HUES64 (cell line): ENCODE data around the gene CPE.
A peak's percentile ranks its signal among the peaks of the same experiment; 100 is the strongest.
"Not testable (repeated sequence)": the region's sequence is repeated elsewhere in the genome, so short reads cannot be mapped to it uniquely, and the experiment has no call there.

Experiments
- H3K27ac ChIP-seq: 2 replicates; pipeline ENCODE4 v1.7.0; 2013; ENCODE audit warnings: low read depth, low read length, inconsistent platforms
- H3K27me3 ChIP-seq: 2 replicates; pipeline ENCODE4 v1.6.1; 2013; ENCODE audit warnings: mild to moderate bottlenecking, low read length; ENCODE audit not compliant: insufficient read depth
- H3K36me3 ChIP-seq: 2 replicates; pipeline ENCODE4 v1.6.1; 2013; ENCODE audit warnings: mild to moderate bottlenecking, low read length; ENCODE audit not compliant: insufficient read depth
- H3K4me1 ChIP-seq: 2 replicates; pipeline ENCODE4 v1.6.1; 2013; ENCODE audit warnings: mild to moderate bottlenecking, low read length, moderate library complexity; ENCODE audit not compliant: insufficient read depth
- H3K4me3 ChIP-seq: 2 replicates; pipeline ENCODE4 v1.5.1; 2013; ENCODE audit warnings: mild to moderate bottlenecking, low read length, moderate library complexity
- H3K9ac ChIP-seq: 2 replicates; pipeline ENCODE4 v1.6.1; 2013; ENCODE audit warnings: mild to moderate bottlenecking, low read depth, low read length
- H3K9me3 ChIP-seq: 2 replicates; pipeline ENCODE4 v1.6.1; 2013; ENCODE audit warnings: low read depth, low read length; ENCODE audit not compliant: insufficient read depth
- WGBS: fragments of 150-250, 120-280 bp; methylation state at CpG from one replicate; pipeline ENCODE4 v1.1.7; 2013; ENCODE audit warnings: missing lambda C conversion rate; 5-methylcytosine and 5-hydroxymethylcytosine counted together

The CPE gene

DNA sequence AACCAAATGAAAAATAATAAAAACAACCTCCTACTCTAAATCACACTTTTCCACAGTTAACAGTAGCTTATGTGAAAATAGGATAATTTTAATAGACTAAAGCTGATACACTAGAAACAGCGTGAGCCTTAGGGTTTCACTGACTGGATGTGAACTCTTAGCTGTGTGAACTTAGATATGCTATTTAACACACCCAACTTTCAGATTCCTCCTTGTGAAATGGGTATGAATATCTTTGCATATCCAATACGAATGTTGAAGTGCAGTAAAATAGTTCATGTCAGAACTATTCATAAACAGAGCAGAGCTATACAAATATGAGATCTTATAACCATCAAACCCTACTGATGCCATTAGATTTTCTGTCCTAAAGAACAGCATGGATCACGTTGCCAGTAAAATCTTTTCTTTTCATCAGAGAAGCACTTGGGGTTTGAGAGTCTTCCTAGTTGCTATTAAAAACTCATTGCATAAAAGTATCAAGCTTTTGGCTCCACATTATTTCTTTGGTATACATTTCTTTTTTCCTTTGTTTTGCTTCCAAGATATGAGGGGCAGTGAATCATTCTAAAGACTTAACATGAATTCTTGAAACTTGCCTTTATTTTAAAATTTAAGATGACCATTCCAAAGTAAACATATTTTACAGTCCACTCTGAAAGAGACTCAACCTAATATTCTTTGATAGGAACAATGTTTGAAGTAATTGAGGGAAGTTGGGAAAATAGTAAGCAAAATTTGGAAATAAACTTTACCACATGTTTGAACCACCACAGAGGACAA, 102.4 kb downstream of the CPE start:
- no peaks in the 10 kb centered on the region; the same call in 1 of the 2 replicates for H3K36me3 ChIP-seq
- WGBS = 92% methylated on average over 1 of the region's 3 CpGs
- H3K27ac ChIP-seq = no peak overlapping the region
- H3K9me3 ChIP-seq = peaks cover 5% of the 10 kb centered on the region; the same call in 1 of the 2 replicates
- no peak overlapping the region for H3K9ac ChIP-seq
- no peak overlapping the region for H3K4me3 ChIP-seq
- no peaks in the 10 kb centered on the region for H3K4me1 ChIP-seq
- H3K27me3 ChIP-seq = no peaks in the 10 kb centered on the region

DNA sequence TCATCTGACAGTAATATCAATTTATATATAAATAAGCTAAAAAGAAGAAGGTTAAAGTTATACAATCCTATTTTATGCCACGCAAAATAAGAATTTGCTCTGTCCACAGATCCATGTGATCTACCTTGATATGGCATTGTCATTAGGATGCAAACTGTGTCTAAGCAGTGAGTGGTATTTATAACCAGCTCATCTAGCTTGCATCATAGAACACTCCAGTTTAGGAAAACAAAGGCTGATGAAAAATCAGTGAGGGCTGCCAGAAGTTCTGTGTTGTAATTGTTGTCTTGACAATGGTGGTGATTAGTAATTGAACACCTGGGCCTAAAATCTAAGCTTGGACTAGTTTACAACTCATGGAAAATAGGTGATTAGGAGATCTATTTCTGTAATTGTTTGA, 111.0 kb downstream of the CPE start:
- H3K9ac ChIP-seq = no peak overlapping the region
- H3K9me3 ChIP-seq = no peaks in the 10 kb centered on the region
- no peaks in the 10 kb centered on the region for H3K36me3 ChIP-seq
- H3K27me3 ChIP-seq = 0 out of 2 replicates have a peak, but pooled peaks cover 4% of the 10 kb centered on the region
- no peak overlapping the region for H3K4me3 ChIP-seq
- 100% methylated on average over 1 of the region's 1 CpG for WGBS
- no peak overlapping the region for H3K27ac ChIP-seq
- no peaks in the 10 kb centered on the region; the same call in 1 of the 2 replicates for H3K4me1 ChIP-seq

DNA sequence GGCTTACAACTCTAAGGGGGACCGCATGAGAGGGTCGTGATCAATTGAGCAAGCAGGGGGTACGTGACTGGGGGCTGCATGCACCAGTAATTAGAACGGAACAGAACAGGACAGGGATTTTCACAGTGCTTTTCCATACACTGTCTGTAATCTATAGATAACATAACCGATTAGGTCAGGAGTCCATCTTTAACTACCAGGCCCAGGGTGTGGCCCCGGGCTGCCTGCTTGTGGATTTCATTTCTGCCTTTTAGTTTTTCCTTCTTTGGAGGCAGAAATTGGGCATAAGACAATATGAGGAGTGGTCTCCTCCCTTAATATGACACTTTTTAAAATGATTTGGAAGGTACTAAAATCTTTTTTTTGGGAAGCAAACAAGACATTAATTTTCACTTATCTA, 113.8 kb downstream of the CPE start:
- H3K27me3 ChIP-seq, H3K27ac ChIP-seq, H3K9ac ChIP-seq, H3K4me1 ChIP-seq, H3K9me3 ChIP-seq, H3K4me3 ChIP-seq, H3K36me3 ChIP-seq: not testable (repeated sequence)
- 75% methylated on average over 6 of the region's 6 CpGs for WGBS

DNA sequence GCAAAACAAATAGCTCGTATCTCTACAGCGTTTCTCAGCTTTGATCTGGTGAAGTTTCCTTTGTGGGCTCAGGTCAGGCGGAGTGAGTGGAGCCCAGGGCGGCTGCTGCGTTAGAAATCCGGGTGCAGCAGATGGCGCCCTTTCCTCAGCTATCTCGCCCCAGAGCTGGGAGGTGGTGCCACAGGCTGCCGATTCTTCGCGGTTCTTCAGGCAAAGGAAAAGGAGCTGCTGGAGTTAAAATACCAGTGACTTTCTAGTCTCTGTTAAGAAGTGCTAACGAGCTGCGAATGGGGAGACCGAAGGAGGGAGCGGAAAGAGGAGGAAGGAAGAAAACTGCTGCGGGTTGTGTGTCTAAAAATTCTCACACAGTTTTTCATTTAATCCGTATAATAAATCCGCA, 114.6 kb downstream of the CPE start:
- WGBS = 8% methylated on average over 17 of the region's 18 CpGs
- Histone ChIP-seq H3K27me3 (0 out of 2 replicates have a peak, but pooled peaks cover 4% of the 10 kb centered on the region), H3K9ac (no peak overlapping the region), H3K36me3 (no peaks in the 10 kb centered on the region), H3K9me3 (no peaks in the 10 kb centered on the region), H3K4me1 (no peaks in the 10 kb centered on the region; the same call in 1 of the 2 replicates), H3K4me3 (peak overlapping the region; percentile 23; the same call in 1 of the 2 replicates), H3K27ac (no peak overlapping the region)

DNA sequence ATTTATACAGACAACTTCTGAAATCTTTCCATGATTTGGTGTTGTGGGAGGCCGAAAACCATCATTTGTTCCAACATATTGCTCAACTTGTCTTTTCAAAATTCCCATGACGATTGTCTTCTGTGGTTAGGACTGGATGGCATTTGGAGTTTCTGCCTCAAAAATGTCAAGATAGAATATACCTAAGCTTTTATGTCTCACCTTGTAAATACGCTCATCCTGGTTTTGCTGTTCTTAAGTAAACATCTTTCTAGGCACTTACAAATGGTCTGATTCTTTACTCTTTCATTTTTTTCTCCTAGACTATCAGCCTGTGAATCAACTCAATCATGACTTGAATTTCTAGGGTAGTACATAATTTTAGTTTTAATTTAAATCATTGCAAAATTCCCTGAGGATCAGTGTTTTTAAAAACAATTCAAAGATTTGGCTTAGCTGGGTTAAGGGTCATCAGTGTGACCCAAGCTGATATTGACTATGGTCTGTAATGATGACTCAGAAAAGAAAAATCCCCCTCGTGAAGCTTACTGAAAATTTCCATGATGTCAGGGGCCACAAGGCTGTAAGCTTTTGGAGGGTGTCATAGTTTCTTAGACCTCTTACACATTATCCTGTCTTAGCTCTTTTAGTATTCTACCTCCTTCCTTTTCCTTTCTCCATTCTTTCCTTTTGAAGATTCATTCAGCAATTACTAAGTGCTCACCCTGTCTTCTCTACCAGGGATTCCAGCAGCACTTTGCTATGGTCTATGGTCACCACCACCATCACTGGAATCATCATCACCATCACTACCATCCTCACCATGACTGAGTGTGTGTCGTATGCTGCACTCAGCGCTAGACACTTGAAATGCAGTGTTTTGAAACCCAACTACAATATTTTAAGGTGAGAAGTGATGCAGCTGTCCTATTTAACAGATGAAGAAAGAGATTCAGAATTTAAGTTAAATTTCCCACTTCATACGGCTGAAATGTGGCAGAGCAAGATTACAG, 124.4 kb downstream of the CPE start:
- H3K27ac ChIP-seq = no peak overlapping the region
- WGBS = 90% methylated on average over 6 of the region's 7 CpGs
- H3K9me3 ChIP-seq = no peaks in the 10 kb centered on the region

DNA sequence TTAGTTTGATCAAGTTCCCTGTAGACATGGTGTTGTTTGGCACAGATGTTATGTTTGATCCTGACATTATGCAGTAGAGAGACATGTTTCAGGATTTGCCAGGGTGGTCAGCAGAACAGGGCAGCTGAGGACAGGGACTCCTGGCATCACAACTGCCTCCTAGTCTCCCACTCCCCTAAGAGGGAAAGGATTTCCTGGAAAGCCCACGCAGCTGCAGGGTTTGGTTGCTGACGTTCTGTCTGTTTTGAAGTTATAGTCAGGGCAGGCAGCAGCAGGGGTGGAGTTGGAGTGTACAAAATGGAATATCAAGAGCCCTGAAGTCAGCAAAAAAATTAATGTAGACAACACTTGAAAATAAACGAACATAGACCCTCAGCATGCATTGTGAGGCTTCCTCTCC, 125.4 kb downstream of the CPE start:
- Histone ChIP-seq H3K9me3 (no peaks in the 10 kb centered on the region), H3K4me3 (no peak overlapping the region), H3K36me3 (no peaks in the 10 kb centered on the region; the same call in 1 of the 2 replicates), H3K4me1 (no peaks in the 10 kb centered on the region), H3K27me3 (no peaks in the 10 kb centered on the region), H3K9ac (no peak overlapping the region), H3K27ac (no peak overlapping the region)
- 92% methylated on average over 3 of the region's 3 CpGs for WGBS

More for the DNA sequence above, 124.4 kb downstream of the CPE start:
- Histone ChIP-seq H3K4me1 (no peaks in the 10 kb centered on the region), H3K9ac (no peak overlapping the region), H3K27me3 (no peaks in the 10 kb centered on the region), H3K4me3 (no peak overlapping the region), H3K36me3 (no peaks in the 10 kb centered on the region; the same call in 1 of the 2 replicates)

DNA sequence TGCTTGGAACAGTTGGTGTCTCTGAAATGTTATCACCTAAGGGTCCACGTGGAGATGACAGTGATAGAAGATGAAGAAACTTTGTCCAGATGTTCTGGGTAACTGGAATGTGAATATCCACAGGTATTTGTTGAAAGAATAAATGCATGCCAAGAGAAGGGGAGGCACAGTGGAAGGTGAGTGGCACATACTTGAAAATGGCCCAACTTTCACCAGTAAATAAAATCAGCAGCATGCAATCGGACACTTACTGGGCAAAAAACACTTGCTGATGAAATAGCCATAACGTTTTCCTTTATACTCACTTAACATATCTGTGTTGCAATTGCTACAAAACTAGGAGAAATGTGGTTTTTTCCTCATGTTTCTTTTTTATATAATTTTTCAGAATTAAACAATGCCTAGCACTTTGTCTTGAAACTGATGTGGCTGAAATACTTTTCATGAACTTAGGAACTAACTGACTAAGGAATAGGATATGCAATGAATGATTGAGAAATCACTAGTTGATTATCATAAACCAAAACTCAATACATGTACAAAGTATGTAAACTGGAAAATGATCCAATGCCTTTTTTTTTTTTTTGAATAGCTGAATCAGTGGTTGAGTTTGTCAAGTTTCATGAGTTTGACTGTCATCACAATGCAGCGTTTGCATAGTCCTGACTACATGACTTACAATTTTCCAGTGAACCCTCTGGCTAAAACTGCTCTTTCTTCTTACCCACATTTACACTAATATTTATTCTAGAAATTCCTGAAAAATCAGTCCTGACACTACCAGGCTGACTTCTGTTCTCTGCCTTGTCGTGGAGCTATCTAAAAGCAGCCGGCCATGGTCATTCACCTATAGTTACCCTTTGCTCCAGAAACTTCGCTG, 127.4 kb downstream of the CPE start:
- H3K27ac ChIP-seq = no peak overlapping the region
- no peaks in the 10 kb centered on the region for H3K9me3 ChIP-seq
- H3K9ac ChIP-seq = no peak overlapping the region
- WGBS = 92% methylated on average over 7 of the region's 7 CpGs
- no peaks in the 10 kb centered on the region for H3K36me3 ChIP-seq
- no peaks in the 10 kb centered on the region for H3K4me1 ChIP-seq
- no peaks in the 10 kb centered on the region for H3K27me3 ChIP-seq
- no peak overlapping the region for H3K4me3 ChIP-seq

DNA sequence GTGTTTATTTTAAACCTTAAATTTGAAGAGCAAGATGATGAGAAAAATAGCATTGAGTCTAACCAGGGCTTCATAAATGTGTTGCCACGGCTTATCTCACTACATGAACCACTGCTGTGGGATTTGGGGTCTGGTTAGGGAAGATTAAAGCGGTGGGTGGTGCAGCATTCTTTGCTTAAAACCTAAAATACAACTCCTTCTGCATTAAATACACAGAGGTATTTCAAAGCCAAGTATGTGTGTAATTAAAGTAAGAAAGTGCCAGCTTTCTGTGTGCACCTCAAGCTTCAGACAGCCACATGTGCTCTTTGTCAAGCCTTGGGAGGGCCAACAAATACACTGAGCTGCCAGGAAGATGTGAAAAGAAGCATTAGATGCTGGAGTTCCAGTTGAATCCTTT, 128.0 kb downstream of the CPE start:
- Histone ChIP-seq H3K4me3 (no peak overlapping the region), H3K36me3 (no peaks in the 10 kb centered on the region), H3K9ac (no peak overlapping the region), H3K27me3 (no peaks in the 10 kb centered on the region), H3K9me3 (no peaks in the 10 kb centered on the region), H3K27ac (no peak overlapping the region), H3K4me1 (no peaks in the 10 kb centered on the region)
- 87% methylated on average over 1 of the region's 2 CpGs for WGBS

DNA sequence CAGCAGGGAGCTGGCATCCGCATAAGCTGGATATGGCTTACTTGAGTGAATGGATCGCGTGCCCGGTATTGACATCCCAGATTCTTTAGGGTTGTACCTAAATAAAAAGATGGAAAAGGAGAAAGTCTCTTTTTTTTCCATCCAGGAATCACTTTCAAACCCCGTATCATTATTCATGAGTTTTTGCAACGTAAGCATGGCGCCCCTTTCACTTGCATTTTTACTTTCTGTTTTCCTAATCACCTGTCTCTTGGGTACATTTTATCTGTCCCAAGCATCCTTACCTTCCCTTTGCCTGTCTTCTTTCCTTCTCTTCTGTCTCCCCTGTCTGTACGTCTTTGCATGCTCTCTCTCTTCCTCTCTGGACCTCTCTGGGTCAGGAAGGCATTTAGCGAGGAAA, 128.6 kb downstream of the CPE start:
- H3K36me3 ChIP-seq = no peaks in the 10 kb centered on the region
- H3K4me3 ChIP-seq = no peak overlapping the region
- no peaks in the 10 kb centered on the region for H3K9me3 ChIP-seq
- no peak overlapping the region for H3K9ac ChIP-seq
- WGBS = 96% methylated on average over 9 of the region's 9 CpGs
- H3K4me1 ChIP-seq = no peaks in the 10 kb centered on the region
- H3K27ac ChIP-seq = no peak overlapping the region
- H3K27me3 ChIP-seq = no peaks in the 10 kb centered on the region

DNA sequence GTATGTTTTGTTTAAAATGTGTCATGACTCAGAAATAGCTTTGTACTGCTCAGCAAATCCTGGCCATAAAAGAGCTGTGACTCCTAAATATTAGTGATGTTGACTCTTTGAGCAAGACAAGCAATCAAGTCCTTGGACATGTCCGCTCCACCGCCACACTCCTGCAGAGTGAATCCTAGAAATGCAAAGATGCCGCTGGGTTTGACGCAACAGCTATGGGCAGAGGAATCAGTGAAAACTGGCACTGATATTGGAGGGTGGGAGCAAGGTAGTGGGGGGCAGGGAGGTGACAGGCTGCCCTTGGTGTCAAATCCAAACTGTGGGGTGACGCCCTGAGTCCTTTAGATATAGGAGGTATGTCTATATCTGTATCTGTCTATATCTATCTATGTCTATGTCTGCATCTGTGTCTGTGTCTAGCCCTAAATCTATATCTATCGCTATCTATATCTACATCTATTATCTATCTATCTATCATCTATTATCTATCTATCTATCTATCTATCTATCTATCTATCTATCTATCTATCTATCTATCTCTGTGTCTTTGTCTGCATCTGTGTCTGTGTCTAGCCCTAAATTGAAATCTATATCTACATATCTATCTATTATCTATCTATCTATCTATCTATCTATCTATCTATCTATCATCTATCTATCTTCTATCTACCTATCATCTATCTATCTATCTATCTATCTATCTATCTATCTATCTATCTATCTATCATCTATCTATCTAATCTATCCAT, 129.7 kb downstream of the CPE start:
- Histone ChIP-seq H3K4me1 (no peaks in the 10 kb centered on the region), H3K36me3 (no peaks in the 10 kb centered on the region), H3K9me3 (no peaks in the 10 kb centered on the region), H3K27ac (no peak overlapping the region), H3K9ac (no peak overlapping the region), H3K4me3 (no peak overlapping the region), H3K27me3 (no peaks in the 10 kb centered on the region)
- 96% methylated on average over 5 of the region's 6 CpGs for whole genome bisulfite sequencing
